Measurements from ENCODE around the gene BLMH.

BLMH gene

DNA sequence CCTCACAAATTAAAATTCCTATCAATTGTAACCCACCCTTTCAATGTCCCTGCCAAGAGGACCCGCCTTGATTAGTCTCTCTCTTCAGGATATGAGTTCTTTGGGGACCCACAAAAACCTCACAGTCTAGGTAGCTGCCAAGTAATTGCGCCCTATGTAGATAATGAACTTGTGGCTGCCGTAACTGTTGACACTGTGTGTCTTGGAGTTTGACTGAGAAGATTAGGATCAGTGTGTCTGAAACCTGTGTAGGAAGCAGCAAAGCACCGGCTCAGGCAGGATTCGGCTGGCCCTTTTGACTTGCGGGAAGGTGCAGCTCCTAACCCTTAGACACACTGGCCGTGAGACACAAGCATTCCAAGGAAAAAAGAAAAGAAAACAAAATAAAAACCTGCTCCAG lies 38.4 kb downstream of the BLMH start:
- DNase-seq (ENCODE audit: insufficient read length, low spot score): no peak
- no peak for FAIRE-seq
- TF ChIP-seq, protein P1, sequence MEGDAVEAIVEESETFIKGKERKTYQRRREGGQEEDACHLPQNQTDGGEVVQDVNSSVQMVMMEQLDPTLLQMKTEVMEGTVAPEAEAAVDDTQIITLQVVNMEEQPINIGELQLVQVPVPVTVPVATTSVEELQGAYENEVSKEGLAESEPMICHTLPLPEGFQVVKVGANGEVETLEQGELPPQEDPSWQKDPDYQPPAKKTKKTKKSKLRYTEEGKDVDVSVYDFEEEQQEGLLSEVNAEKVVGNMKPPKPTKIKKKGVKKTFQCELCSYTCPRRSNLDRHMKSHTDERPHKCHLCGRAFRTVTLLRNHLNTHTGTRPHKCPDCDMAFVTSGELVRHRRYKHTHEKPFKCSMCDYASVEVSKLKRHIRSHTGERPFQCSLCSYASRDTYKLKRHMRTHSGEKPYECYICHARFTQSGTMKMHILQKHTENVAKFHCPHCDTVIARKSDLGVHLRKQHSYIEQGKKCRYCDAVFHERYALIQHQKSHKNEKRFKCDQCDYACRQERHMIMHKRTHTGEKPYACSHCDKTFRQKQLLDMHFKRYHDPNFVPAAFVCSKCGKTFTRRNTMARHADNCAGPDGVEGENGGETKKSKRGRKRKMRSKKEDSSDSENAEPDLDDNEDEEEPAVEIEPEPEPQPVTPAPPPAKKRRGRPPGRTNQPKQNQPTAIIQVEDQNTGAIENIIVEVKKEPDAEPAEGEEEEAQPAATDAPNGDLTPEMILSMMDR (IDR thresholded peaks at IDR 0.05; ENCODE audit: insufficient read depth, missing control alignments): no peak

DNA sequence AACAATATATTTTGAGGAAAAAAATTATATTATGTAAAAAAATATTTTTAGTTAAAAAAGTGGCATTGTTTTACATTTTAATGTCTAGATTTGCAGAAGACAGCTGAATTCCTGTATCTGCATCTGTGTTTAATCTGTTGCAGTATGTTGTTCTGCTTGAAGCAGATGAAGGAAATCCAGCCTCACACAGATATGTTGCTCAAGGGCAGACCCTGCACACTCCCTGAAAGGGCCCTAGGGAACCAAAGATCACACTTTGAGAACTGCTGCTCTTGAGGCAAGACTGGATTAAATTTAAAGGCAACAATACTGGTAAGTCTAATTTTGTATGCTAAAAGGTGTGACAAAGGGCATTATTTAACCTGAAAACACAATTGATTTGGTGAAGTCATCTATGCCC lies 39.8 kb downstream of the BLMH start:
- FAIRE-seq (no peak), DNase-seq (ENCODE audit: insufficient read length, low spot score) (no peak)
- TF ChIP-seq, protein P1 (IDR thresholded peaks at IDR 0.05; ENCODE audit: insufficient read depth, missing control alignments): no peak

DNA sequence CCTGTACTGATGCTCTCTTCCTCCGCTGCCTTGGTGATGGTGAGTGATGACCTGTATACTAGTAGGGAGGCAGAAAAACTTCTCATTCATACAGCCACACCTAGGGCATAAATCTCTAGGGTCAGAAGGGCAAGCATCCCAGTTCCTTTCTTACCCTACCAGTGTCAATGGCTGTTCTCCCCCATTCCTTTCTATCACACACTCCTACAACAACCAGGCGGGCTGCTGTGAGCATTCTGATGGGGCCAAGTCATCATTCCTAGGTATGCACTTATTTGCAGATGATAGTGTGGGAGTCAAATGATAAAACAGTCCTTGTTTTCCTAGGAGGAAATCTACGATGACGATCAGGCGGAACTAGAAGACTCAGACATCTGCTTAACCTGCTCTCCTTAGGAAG lies 42.3 kb downstream of the BLMH start:
- DNase-seq (ENCODE audit: insufficient read length, low spot score): no peak
- no peak for FAIRE-seq
- TF ChIP-seq, protein P1 (IDR thresholded peaks at IDR 0.05; ENCODE audit: insufficient read depth, missing control alignments): no peak

DNA sequence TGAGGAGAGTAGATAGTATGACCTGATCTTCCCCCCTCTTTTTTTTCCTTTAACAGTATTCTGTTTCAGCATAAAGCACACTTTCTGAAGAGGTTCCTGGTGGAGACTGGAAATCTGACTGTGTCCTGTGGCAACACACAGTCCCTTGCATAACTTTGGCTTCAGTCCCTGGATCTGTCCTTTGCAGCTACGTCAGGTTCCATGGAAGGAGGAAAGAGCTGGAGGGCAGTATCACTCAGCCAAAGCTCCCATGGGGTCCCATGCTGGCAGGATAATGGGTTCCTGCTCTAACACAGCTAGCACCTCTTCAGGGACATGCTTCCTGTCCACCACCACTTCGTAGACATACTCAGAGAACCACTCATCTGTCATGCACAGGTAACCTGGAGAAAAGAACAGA lies 43.0 kb downstream of the BLMH start:
- DNase-seq (ENCODE audit: insufficient read length, low spot score) (no peak), FAIRE-seq (no peak)
- TF ChIP-seq, protein P1 (IDR thresholded peaks at IDR 0.05; ENCODE audit: insufficient read depth, missing control alignments): no peak

DNA sequence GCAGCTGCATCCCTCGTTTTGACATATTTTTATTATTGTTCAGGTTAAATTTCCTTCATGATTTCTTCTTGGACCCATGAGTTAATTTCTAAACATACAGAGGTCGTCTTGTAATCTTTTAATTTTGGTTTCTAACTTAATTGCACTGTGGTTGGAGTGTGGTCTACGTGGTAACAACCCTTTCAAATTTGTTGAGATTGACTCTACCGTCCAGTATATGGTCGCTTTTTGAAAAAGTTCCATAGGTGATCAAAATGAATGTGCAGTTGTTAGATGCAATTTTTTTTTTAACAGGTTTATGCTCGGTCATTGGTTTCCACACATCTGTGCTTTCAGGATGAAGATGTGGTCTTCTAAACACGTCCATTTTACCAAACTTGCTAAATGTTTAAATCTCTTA lies 45.3 kb downstream of the BLMH start:
- no peak for DNase-seq (ENCODE audit: insufficient read length, low spot score)
- FAIRE-seq: no peak
- TF ChIP-seq, protein P1 (IDR thresholded peaks at IDR 0.05; ENCODE audit: insufficient read depth, missing control alignments): no peak

DNA sequence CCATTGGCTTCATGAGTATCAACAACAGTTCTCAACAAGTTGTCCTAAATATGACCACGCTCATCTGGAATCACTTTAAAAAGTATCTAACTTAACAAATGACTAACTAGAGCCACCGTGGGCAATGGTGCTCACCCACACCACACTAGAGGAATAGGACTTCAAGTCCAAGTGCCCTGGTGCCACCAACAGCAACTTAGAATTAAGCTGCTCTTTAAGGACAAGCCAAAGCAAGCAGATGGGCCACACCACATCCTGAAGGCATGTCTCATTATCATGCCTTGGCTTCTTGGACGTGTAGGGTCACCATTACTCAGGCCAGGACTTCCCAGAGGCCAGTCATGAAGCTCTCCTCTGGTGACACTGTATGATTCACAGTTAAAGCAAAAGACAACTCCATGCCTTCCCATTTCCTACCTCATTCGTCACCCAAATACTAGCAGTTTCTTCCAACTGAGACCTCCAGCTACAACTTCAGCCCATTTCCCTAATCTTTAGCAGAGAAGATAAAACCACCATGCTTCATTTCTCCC lies 46.8 kb downstream of the BLMH start:
- no peak for FAIRE-seq
- no peak for DNase-seq (ENCODE audit: insufficient read length, low spot score)
- TF ChIP-seq, protein P1 (IDR thresholded peaks at IDR 0.05; ENCODE audit: insufficient read depth, missing control alignments): no peak

DNA sequence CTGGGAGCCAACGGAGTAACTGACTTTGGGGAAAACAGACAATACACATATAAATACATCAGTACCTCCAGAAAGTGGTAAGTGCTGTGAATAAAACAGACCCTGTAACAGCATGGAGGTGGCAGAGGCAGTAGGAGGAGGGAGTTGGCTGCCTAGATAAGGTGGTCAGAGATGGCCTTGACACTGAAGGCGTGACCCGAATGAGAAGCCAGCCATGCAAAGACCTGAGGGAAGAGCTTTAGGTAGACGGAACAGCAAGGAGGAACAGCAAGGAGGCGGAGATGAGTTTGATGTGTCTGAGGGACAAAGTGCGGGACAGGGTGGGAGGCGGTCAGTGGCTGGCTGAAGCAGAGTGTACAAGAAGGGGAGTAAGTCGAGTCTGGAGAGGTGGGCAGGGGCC lies 48.2 kb downstream of the BLMH start:
- DNase-seq (ENCODE audit: insufficient read length, low spot score): no peak
- no peak for FAIRE-seq
- TF ChIP-seq, protein P1 (IDR thresholded peaks at IDR 0.05; ENCODE audit: insufficient read depth, missing control alignments): no peak
